GM18508 (cell line): Measurements from ENCODE around the gene XXYLT1.

Experiments used
- ATAC-seq: cut with Tn5 transposase; IDR thresholded peaks from one replicate; pipeline ENCODE4 v1.9.1; 2021; ENCODE audit warnings: moderate number of reproducible peaks; ENCODE audit not compliant: insufficient read depth, unreplicated experiment

The XXYLT1 gene

DNA sequence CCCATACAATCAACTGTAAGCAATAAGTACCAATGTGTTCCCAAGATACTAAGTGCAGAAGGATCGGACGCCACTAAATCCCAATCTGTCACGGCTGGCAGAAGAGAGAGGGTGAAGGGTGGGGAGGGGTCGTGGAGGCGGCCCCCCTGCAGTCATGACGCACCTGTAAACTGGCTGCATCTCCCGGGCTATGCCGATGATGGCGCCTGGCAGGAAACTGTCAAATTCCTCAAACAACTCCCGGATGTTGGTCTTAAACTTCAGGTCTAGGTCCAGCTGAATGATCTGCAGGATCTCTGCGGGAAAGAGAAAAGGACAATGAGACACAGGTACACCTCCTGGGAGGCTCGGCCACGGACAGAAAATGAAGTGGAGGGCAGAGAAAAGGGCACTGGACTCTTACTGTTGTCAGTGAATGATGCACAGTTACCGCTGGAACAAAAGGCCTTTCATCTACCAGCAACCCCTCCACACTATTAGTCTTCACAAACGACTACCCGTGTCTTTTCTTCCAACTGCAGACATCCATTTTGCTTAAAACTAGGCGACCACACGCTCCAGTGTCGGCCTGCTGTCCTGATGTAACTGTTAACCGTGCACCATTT, 114.6 kb downstream of the XXYLT1 start:
- ATAC-seq: no peak

DNA sequence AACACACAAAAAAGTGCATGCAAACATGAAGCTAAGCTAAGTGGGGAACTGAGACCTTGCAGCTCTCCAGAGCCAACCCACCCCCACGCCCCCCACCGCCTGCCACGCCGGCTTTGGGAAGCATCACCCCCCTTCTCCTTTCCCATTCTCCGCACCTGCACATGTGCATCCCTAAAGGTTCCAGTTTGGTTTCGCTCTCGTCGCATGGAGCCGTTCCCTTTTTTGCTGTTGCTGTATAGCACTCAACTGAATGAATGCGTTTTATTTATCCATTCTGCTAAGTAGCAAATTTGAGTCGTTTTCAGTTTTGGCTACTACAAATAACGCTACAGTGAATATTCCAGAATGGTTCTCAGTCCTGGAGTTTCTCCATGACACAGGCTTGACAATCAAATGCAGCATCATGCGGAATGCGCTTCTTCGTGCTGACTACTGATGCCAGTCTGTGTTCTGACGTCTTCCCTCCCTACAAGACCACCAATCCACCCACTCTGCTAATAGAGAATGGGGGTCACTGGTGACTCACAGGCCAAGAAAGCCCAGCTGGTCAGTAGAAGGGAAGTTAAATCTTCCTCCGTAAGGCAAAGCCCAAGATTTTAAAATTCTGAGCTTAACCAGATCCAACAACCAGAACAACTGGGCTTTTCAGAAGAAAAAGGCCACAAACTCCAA, 115.3 kb downstream of the XXYLT1 start:
- ATAC-seq: no peak

DNA sequence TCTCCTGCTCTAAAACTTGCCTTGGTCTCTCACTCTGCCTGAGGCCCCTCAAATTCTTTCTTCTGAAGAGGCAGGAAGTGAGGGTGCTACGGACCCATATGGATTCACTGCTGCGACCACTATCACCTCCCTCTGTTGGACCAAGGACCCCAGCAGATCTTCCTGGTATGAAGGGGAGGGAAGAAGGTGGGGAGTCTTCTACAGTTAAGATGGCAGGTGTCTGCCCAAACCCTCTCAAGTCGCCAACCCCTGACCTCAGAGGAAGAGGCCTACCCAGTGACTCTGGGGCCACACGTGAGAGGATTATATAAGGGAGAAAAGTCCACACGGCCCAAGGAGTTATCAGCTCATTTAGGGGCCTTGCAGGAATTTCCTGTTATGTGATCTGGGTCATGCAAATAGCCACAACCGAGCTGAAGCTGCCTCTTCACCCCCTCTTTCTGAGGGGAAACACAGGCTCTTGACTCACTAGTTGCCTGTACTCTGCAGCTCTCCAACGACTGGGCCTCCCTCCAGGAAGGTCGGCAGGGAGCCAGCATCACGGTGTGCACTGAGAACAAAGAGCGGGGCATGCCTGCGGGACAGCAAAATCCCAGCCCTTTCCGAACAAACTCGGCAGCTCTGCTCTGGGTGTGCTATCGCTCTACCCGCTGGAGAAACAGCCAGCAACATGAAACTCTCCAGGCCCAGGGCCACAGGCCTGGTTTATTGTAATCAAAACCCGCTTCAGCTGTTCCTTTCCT, 116.0 kb downstream of the XXYLT1 start:
- ATAC-seq: no peak

DNA sequence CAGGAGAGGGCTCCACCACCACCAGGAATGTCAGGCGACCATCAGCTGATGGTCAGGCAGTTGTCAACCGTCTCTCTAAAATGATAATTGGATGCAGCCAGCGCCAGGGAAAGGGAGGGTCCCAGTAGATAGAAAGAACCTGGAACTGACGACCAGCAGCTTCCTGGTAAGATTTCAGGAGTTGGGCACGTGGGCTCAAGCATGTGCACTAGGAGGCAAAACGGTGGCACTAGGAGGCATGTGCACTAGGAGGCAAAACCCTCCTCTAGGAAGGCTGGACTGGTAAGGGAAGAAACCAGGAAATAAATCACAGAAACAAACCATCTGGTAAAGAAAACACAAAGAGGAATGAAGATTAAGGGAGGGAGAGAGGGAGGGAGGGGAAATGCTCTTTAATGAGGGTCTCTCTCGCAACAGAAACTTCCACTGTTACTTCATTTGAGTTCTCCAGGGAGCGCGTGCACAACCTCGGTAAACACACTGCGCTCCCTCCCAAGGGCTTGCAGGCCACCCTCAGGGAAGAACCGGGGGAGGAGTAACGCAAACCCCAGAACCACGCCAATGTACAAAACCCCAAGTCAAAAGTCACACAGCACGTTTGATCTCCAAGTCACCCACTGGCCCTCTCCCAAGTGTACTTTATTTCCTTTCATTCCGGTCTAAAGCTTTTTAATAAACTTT, 116.7 kb downstream of the XXYLT1 start:
- ATAC-seq: no peak

DNA sequence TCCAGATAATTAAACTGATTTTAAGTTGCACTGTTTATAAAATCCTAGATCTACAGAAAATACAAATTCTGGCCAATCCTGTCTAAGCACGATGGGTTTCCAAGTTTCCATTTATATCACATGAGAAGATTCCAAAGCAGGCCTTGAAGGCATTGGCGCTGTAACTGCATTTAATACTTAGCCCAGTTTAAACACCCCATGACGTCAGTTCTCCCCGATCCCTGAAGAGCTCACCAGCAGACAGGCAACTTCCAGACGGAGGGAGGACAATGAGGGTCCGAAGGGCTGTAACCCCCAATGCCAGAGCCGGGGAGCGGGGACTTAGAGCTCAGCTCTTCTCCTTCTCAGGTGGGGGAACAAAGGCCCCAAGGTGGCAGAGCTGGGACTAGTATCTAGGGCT, 117.3 kb downstream of the XXYLT1 start:
- ATAC-seq: no peak

DNA sequence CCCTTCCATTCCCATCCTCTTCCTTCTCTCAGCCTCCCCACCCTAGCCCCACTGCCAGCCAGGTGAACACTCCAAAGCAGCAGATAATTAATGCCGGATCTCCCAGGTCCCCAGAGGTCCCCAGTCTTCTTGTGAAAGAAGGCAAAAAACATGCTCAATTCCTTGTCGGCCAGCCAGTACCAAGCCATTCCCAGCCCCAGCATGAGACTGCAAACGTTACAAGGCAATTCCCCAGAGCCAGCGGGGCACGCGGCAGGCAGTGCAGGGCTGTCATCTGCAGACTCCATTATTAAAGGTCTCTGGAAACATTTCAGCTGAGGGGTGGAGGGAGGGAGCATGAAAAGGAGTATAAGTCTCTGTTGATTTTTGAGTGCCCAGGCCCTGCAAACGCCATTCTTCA, 117.8 kb downstream of the XXYLT1 start:
- ATAC-seq: no peak

DNA sequence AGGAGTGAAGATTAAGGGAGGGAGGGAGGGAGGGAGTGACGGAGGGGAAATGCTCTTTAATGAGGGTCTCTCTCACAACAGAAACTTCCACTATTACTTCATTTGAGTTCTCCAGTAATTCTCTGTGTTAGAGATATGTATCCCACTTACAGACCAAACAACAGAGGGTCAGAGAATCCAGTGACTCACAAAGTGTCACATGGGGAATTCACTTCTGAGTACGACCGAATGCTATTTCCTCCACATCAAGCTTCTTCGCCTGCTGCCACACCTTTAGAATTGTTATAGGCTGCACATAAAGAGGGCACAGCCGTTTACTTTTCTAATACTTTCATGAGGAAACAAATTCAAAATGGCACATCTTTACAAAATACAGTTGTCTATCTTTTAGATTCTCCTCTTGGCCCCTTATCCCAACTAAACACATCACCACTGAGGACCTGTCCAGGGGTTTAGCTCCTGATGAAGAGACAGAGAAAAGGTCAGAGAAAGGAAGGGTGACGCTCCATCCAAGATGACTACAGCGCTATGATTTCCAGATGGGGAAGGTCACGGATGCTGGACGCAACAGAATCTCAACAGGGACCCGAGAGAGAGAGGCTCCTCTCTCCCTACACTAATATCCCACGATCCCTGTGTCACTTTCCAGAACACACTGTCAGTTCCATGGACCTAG, 119.0 kb downstream of the XXYLT1 start:
- no peak for ATAC-seq

DNA sequence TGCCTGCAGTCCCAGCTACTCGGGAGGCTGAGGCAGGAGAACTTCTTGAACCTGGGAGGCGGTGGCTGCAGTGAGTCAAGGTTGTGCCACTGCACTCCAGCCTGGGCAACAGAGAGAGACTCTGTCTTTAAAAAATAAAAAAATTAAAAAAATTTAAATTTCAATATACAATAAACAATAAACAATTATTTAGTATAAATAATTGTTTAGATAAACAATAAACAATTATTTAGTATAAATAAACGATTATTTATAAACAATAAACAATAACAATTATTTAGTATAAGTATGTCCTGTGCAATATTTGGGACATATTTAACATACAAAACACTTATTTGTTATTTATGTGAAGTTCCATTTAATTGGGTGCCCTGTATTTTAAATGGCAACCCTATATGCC, 119.6 kb downstream of the XXYLT1 start:
- no peak for ATAC-seq

DNA sequence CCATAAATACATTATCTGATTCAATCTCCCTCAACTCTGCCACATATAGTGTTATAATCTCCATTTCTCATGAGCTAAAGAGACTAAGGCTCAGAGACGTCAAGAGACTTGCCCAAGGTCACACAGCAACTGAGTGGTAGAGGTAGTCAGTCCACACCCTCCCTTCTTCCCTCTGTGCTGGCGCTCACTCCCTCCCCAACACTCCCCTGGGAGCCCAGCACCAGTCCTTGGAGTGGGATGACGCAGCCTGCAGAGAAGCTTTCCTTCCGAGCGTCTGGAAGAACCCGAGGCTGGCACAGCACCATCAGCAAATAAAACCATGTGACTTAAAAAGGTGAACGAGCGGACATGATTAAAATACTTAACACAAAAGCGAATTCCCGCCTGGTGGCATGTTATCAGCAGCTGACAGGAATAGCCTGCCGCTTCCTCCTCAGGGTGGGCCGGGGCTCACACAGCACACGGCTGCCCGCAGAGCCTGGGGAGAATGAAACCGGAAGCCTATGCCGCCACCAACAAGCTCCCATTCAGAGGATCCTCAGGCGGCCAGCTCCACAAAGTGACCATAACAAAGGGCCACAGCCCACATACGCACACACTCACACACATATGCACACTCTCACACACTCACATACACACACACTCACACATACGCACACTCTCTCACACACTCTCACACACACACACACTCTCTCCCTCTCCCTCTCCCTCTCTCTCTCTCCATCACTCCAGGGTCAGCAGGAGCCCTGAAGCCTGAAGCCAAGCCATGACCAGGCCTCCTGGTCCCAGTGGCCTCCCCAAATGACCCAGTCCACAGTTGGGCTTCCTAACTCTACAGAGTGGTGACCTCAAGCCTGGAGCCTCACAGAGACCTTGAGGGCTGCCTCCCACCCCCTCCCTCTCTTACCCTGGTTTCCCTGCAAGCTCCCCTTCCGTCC, 120.5 kb downstream of the XXYLT1 start:
- peak; percentile 32 for ATAC-seq

DNA sequence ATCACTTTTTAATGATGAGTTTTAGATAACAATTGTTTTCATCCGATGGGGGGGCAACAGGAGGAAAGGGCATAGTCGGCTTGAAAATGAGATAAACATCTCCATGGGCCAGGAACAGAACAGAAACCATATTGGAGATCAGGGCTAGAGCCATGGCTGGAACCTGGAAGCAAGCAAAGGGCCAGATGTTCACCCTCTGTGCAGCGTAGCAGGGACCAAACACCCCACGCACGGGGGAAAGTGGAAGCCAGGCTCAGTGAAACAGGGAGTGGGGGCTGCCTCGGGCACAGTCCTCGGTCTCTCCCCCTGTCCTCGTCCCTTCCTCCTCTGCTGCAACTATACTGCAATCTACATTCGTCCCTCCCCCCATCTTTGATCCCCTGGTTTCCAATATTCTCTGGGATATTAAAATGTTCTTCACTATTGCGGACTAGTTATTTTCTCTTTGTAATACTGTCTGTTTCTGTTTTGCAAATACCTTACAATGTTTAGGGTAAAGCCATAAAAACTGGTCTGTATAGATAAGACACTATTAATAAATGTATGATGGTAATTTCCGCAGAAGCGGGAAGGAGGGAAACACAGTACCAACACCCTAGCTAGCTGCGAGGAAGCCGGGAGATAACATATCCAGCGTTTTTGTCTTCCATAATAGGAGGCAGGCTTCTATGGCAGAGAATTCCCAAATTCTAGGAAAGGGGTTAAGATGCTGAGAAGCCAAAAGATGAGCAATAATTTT, 121.5 kb downstream of the XXYLT1 start:
- ATAC-seq: no peak

DNA sequence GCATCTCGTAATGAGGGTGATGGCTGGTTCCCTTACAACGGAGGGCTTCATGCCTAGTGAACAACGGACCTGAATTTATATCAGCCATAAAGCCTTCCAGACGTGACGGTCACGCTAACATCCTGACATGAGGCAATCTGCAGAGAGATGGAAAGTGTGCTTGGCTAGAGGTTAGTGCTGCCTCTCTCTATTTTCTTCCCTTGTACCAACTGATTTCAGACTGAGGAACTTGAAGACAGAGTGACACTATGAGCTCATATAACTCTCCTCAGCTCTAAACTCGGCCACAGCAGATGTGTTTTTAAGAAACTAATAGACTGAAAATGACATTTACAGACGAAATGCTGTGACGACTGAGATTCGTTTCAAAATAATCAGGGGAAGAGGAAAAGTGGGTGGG, 122.4 kb downstream of the XXYLT1 start:
- no peak for ATAC-seq

DNA sequence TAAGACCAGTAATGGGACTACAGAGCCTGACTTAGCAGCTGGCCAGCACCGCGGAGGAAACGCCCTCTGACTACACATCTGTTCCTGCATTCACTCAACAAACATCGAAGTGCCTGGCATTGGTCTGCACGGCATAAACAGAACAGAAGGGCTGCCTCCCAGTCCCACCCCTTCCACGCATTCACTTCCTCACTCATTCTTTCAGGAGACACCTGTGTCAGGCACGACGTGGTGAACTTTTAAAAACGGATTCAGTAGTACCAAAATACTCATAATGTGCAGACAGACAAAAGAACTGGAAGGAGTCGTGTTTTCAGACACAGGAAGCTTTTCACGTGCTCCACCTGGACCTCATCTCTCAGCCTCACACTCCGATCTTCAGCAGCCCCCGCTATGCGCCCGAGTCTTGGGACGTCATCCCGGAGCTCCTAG, 123.3 kb downstream of the XXYLT1 start:
- peak; percentile 75 for ATAC-seq

DNA sequence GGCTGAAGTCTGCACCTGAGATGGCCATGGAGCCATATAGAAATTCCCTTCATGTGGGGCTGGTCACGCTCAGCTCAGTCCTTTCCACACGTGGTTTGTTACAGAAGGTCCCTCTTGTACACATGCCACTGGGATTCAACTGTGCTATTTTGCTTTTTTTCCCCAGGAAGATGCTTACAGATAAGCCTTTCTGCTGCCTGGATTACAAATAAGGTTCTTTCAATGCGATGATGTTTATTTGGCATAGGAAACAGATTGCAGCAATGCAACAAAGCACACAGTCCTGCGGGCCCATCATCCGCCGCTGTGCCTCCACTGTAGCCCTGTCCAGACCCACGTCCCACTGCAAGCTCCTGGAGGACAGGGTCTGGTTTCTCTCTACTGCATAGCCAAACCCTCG, 124.8 kb downstream of the XXYLT1 start:
- no peak for ATAC-seq

DNA sequence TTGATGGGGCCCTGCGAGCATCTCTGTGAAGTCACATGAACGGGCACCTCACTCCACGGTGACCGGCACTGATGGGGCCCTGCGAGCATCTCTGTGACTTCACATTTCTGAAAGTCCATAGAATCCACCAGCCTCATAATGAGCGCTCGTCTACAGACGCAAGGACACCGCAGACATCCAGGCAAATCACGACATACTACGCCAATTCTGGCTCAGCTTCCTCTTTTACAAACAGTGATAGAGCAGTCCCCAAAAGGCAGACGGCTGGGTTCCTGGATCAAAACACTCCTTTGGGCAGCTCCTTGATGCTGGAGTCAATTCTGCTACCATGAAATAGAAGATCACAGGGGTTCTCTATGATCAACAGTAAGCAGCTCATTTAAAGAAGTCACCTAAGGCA, 125.4 kb downstream of the XXYLT1 start:
- ATAC-seq: no peak

DNA sequence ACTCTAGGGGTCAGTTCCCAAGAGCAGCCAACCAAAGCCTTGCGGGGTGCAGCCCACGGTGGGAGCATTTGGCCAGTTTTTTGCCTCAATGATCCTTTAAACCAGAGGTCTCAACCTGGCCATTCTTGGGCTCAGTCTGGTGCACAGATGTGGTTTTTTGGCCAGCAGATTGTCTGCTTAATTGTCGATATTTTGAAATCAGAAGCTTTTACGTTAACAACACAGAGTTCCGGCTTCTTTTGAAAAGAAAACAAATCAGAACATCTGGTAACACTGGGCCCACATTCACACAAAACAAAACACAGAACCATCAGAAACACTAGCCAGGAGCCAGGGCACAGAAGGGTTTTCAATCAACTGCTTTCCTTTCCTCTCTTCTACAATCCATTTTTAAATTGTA, 127.7 kb downstream of the XXYLT1 start:
- no peak for ATAC-seq

DNA sequence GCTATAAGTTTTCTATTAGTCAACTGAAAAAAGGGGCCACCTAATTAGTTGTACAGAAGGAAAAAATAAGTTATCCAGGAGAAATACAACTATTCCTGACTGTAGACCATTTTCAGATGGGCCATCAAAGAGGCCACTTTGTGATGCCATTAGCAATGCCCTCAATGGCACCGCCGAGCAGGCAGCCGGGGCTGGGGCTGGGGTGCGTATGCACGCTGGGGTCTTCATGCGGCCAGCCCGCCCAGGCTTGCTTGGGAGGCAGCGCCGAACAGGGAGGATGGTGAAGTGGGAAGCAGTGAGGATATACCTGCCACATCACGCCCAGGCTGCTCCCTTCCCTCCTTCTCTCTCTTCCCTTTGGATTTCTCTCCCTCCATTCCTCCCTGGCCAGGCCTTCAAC, 128.4 kb downstream of the XXYLT1 start:
- no peak for ATAC-seq

DNA sequence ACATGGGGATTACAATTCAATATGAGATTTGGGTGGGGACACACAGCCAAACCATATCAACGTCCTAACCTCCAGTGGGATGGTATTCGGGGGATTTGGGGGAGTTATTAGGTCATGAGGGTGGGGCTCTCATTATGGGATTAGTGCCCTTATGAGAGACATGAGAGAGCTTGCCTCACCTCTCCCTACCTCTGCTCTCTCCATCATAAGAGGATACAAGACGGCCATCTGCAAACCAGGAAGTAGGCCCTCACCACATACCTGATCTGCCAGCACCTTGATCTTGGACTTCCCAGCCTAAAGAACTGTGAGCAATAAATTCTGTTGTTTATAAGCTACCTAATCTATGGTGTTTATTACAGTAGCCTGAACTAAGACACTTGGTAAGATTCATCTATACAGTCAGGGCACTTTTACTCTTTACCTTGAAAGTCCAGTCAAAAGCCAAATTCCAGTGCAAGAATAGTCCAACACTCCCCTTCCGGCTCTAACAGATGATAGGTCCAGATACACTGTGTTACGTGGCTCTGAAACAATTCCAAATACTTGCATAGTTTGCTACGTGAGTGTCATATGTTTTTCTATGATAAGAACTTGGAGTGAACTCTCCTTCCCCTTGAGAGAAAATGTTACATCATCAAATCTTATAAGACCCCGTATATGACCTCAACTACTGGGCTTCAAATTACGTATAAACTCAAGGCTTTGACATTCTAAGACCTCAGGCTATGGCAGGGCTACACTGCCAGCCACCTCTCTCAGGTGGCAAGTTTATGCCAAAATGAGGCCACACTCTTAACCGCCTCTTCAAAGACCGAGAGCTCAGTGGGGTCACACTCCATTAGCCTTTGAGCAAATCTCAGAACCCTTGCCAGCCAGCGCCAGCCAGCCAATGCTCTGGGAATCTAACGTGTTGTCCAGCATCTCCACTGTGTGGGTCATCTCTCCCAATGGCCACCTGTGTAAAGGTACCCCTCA, 129.9 kb downstream of the XXYLT1 start:
- no peak for ATAC-seq

DNA sequence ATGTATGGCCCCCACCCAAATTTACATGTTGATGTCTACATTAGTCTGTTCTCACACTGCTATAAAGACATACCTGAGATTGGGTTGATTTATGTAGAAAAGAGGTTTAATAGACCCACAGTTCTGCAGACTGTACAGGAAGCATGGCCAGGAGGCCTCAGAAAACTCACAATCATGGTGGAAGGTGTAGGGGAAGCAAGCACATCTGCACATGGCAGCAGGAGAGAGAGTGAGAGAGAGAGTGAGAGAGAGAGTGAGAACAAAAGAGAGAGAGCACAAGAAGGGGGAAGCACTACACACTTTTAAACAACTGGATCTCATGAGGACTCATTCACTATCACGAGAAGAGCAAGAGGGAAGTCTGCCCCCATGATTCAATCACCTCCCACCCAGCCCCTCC, 130.5 kb downstream of the XXYLT1 start:
- ATAC-seq: no peak
